Neuronal stem cell (in vitro differentiated cells): ENCODE measurements around the gene HOXC4.

Source experiments
- DNase-seq: peaks from one replicate; pipeline ENCODE4 v3.0.0-alpha.2; 2013; ENCODE audit warnings: low spot score
- H2AFZ ChIP-seq: one replicate; pipeline ENCODE4 v1.6.1; 2013; ENCODE audit warnings: mild to moderate bottlenecking, low read length, inconsistent platforms
- H2AK5ac ChIP-seq: 2 replicates; pipeline ENCODE4 v1.6.1; 2013; ENCODE audit warnings: low read depth, mild to moderate bottlenecking, inconsistent platforms, low read length, moderate library complexity, mixed read lengths
- H2BK120ac ChIP-seq: 2 replicates; pipeline ENCODE4 v1.6.1; 2013; ENCODE audit warnings: low read depth, mild to moderate bottlenecking, inconsistent platforms, low read length, moderate library complexity, mixed read lengths
- H2BK12ac ChIP-seq: one replicate; pipeline ENCODE4 v1.6.1; 2013; ENCODE audit warnings: low read length, inconsistent platforms
- H2BK15ac ChIP-seq: 2 replicates; pipeline ENCODE4 v1.6.1; 2013; ENCODE audit warnings: mild to moderate bottlenecking, low read length, inconsistent platforms, mixed read lengths
- H2BK5ac ChIP-seq: one replicate; pipeline ENCODE4 v1.6.1; 2013; ENCODE audit warnings: inconsistent platforms, mild to moderate bottlenecking, low read length, moderate library complexity
- H3K14ac ChIP-seq: one replicate; pipeline ENCODE4 v1.6.1; 2013; ENCODE audit warnings: low read length, inconsistent platforms
- H3K18ac ChIP-seq: 2 replicates; pipeline ENCODE4 v1.6.1; 2013; ENCODE audit warnings: low read length, inconsistent platforms
- H3K23ac ChIP-seq: 2 replicates; pipeline ENCODE4 v1.6.1; 2013; ENCODE audit warnings: low read depth, mild to moderate bottlenecking, mixed read lengths, low read length, inconsistent platforms; ENCODE audit not compliant: poor library complexity
- H3K27ac ChIP-seq: replicated peaks from 3 replicates; pipeline ENCODE4 v1.5.1; 2013; ENCODE audit warnings: low read length, inconsistent platforms
- H3K27me3 ChIP-seq, 3 experiments: 2 replicates each; pipeline ENCODE4 v1.6.1; 2013; ENCODE audit warnings: low read length in 3 of 3, mild to moderate bottlenecking in 2 of 3, inconsistent platforms in 1 of 3, low read depth in 1 of 3, mixed read lengths in 1 of 3, moderate library complexity in 1 of 3; ENCODE audit not compliant: control insufficient read depth in 3 of 3, insufficient read depth in 3 of 3
- H3K36me3 ChIP-seq, 2 donors: replicated peaks in 1 of 2; 2 replicates each; pipeline ENCODE4 v1.6.1; 2013; ENCODE audit warnings: low read length in 2 of 2; ENCODE audit not compliant: control insufficient read depth in 2 of 2, insufficient read depth in 2 of 2
- H3K4ac ChIP-seq: 2 replicates; pipeline ENCODE4 v1.6.1; 2013; ENCODE audit warnings: inconsistent platforms, mild to moderate bottlenecking, low read length, moderate library complexity
- H3K4me1 ChIP-seq, 2 donors: 1 replicate in 1 of 2; 2 replicates in 1 of 2; pipeline ENCODE4 v1.6.1; 2013; ENCODE audit warnings: low read length in 2 of 2, low read depth in 1 of 2; ENCODE audit not compliant: control insufficient read depth in 2 of 2, insufficient read depth in 1 of 2
- H3K4me2 ChIP-seq: one replicate; pipeline ENCODE4 v1.6.1; 2013; ENCODE audit warnings: mild to moderate bottlenecking, low read length, inconsistent platforms; ENCODE audit not compliant: insufficient read depth, poor library complexity, severe bottlenecking
- H3K4me3 ChIP-seq, 2 donors: 2 replicates each; pipeline ENCODE4 v1.5.1; 2013; ENCODE audit warnings: low read length in 2 of 2, mild to moderate bottlenecking in 2 of 2, inconsistent platforms in 1 of 2, moderate library complexity in 1 of 2
- H3K79me1 ChIP-seq: one replicate; pipeline ENCODE4 v1.6.1; 2013; ENCODE audit warnings: low read depth, mild to moderate bottlenecking, inconsistent platforms, low read length, moderate library complexity
- H3K9ac ChIP-seq: one replicate; pipeline ENCODE4 v1.6.1; 2013; ENCODE audit warnings: mild to moderate bottlenecking, low read depth, low read length, inconsistent platforms; ENCODE audit not compliant: poor library complexity
- H3K9me3 ChIP-seq, 2 donors: replicated peaks in 1 of 2; 2 replicates each; pipeline versions ENCODE3 to v1.6.1; 2013; ENCODE audit warnings: low read length in 2 of 2, mild to moderate bottlenecking in 2 of 2, inconsistent platforms in 1 of 2, low read depth in 1 of 2, mixed read lengths in 1 of 2, moderate library complexity in 1 of 2; ENCODE audit not compliant: control insufficient read depth in 2 of 2, insufficient read depth in 1 of 2
- H4K8ac ChIP-seq: one replicate; pipeline ENCODE4 v1.6.1; 2013; ENCODE audit warnings: low read depth, mild to moderate bottlenecking, inconsistent platforms, low read length, moderate library complexity
- H4K91ac ChIP-seq: one replicate; pipeline ENCODE4 v1.6.1; 2013; ENCODE audit warnings: low read length, low read depth, mild to moderate bottlenecking, inconsistent platforms; ENCODE audit not compliant: poor library complexity
- WGBS, 2 donors: extraction: QIAGEN DNeasy Blood & Tissue Kit; methylation state at CpG; one replicate each; pipeline ENCODE4 v1.1.7; 2013; ENCODE audit warnings: missing lambda C conversion rate in 2 of 2, mixed read lengths in 1 of 2; ENCODE audit not compliant: insufficient read length in 2 of 2, insufficient replicate concordance in 1 of 2; ENCODE audit errors: extremely low coverage in 2 of 2; 5-methylcytosine and 5-hydroxymethylcytosine counted together

Gene HOXC4

GRCh38 chr12:54033106-54033979, 20.3 kb upstream of the HOXC4 start:
- Histone ChIP-seq H4K91ac (no peak overlapping the region), H3K9me3 (peaks cover 4 to 5% of the 10 kb centered on the region in 2 donors), H2BK120ac (no peak overlapping the region), H4K8ac (no peak overlapping the region), H2BK12ac (no peak overlapping the region), H2BK5ac (no peak overlapping the region), H3K27ac (no peak overlapping the region), H3K4me3 (no peak overlapping the region), H3K23ac (peak overlapping the region; percentile 47), H3K14ac (peak overlapping the region; percentile 78), H3K9ac (no peak overlapping the region), H3K18ac (no peak overlapping the region), H3K4ac (no peak overlapping the region), H3K4me2 (no peak overlapping the region), H3K79me1 (no peaks in the 10 kb centered on the region), H3K36me3 (no peaks in the 10 kb centered on the region), H3K27me3 (peaks cover 69 to 99% (median 98%) of the 10 kb centered on the region in 3 experiments), H3K4me1 (no peaks in the 10 kb centered on the region), H2AK5ac (peak overlapping the region; percentile 56), H2AFZ (peak overlapping the region; percentile 61), H2BK15ac (no peak overlapping the region)
- no CpG with 5 or more reads among the region's 61 CpGs for WGBS, 2 donors
- no peak for DNase-seq

GRCh38 chr12:54033980-54034784, 19.5 kb upstream of the HOXC4 start:
- H3K18ac ChIP-seq = no peak overlapping the region
- no peak overlapping the region for H3K14ac ChIP-seq
- no peak overlapping the region for H4K91ac ChIP-seq
- H2BK120ac ChIP-seq = no peak overlapping the region
- H2BK12ac ChIP-seq = no peak overlapping the region
- H2BK5ac ChIP-seq = no peak overlapping the region
- no peak overlapping the region for H2BK15ac ChIP-seq
- H2AFZ ChIP-seq = peak overlapping the region; percentile 7
- H3K4ac ChIP-seq = no peak overlapping the region
- peaks cover 67 to 99% (median 98%) of the 10 kb centered on the region in 3 experiments for H3K27me3 ChIP-seq
- peaks cover 5 to 7% of the 10 kb centered on the region in 2 donors for H3K9me3 ChIP-seq
- DNase-seq = no peak
- no peak overlapping the region for H3K4me2 ChIP-seq
- H3K4me3 ChIP-seq = no peak overlapping the region
- H4K8ac ChIP-seq = no peak overlapping the region
- no peak overlapping the region for H3K9ac ChIP-seq
- H3K79me1 ChIP-seq = no peaks in the 10 kb centered on the region
- H3K27ac ChIP-seq = no peak overlapping the region
- H3K36me3 ChIP-seq = no peaks in the 10 kb centered on the region
- no peak overlapping the region for H3K23ac ChIP-seq
- H3K4me1 ChIP-seq = no peaks in the 10 kb centered on the region
- H2AK5ac ChIP-seq = no peak overlapping the region
- WGBS, 2 donors = no CpG with 5 or more reads among the region's 57 CpGs

- Histone ChIP-seq H3K27ac (no peak overlapping the region), H3K9ac (no peak overlapping the region), H3K14ac (no peak overlapping the region), H3K4me2 (no peak overlapping the region), H3K79me1 (no peaks in the 10 kb centered on the region), H4K8ac (no peak overlapping the region), H3K36me3 (no peaks in the 10 kb centered on the region), H4K91ac (no peak overlapping the region), H3K4me1 (no peaks in the 10 kb centered on the region), H3K18ac (no peak overlapping the region), H2AFZ (no peak overlapping the region), H3K9me3 (peaks cover 5 to 7% of the 10 kb centered on the region in 2 donors), H3K27me3 (peaks cover 62 to 99% (median 98%) of the 10 kb centered on the region in 3 experiments), H3K23ac (no peak overlapping the region), H3K4ac (no peak overlapping the region), H2BK15ac (no peak overlapping the region), H2BK120ac (no peak overlapping the region), H2BK12ac (no peak overlapping the region), H2BK5ac (no peak overlapping the region), H3K4me3 (no peak overlapping the region), H2AK5ac (no peak overlapping the region)
- WGBS, 2 donors = no CpG with 5 or more reads among the region's 22 CpGs
- no peak for DNase-seq
These were observed 18.8 kb upstream of the HOXC4 start for GRCh38 chr12:54034785-54035310.
